H54 (cell line): ENCODE data around the gene BNC2.
A peak's percentile ranks its signal among the peaks of the same experiment; 100 is the strongest.

Source experiments
- DNase-seq: peaks from one replicate; pipeline ENCODE4 v3.0.0; 2011; ENCODE audit warnings: low spot score, mixed read lengths; ENCODE audit not compliant: insufficient read length
- FAIRE-seq: peaks from 3 replicates; lab custom pipeline; 2011; peaks lifted over from hg19 to GRCh38; lab: Jason Lieb, UNC
- POLR2A ChIP-seq: IDR thresholded peaks from 2 replicates; pipeline ENCODE4 v1.6.1; 2011; ENCODE audit warnings: low read depth, mild to moderate bottlenecking, low read length

Gene BNC2

GRCh38 chr9:16413509-16414016, 456.9 kb downstream of the BNC2 start:
- no peak for DNase-seq
- FAIRE-seq: peak; percentile 41
- TF ChIP-seq POLR2A: no peak

GRCh38 chr9:16412740-16413139, 457.7 kb downstream of the BNC2 start:
- no peak for FAIRE-seq
- TF ChIP-seq POLR2A: no peak
- no peak for DNase-seq

GRCh38 chr9:16411311-16411710, 459.2 kb downstream of the BNC2 start:
- FAIRE-seq (no peak), DNase-seq (no peak)
- TF ChIP-seq POLR2A: no peak

GRCh38 chr9:16410601-16411280, 459.7 kb downstream of the BNC2 start:
- FAIRE-seq: peak; percentile 92
- TF ChIP-seq POLR2A: no peak

GRCh38 chr9:16407617-16408016, 462.9 kb downstream of the BNC2 start:
- FAIRE-seq (no peak), DNase-seq (no peak)
- no peak for TF ChIP-seq POLR2A

More at GRCh38 chr9:16410601-16411280, 459.7 kb downstream of the BNC2 start:
- no peak for DNase-seq

GRCh38 chr9:16406526-16407225, 463.8 kb downstream of the BNC2 start:
- FAIRE-seq (no peak), DNase-seq (no peak)
- no peak for TF ChIP-seq POLR2A

GRCh38 chr9:16405421-16405820, 465.0 kb downstream of the BNC2 start:
- TF ChIP-seq POLR2A: no peak

DNA sequence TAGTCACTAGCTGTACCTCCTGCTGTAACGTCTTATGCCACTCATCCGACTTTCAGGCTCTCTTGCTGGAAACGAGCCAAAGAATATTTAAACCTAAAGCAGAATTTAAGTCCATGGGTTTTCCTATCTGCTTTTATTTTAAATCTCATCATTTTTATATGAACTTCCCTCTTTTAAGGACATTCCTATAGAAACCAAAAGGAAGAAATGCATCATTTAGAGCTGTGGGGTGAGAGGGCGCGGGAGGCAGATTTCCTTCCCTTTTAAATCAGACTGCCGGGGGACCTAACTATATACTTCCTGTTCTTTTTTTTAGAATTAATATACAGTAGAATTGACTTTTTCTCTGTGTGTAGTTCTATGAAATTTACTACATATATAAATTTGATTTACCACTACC, 468.8 kb downstream of the BNC2 start:
- FAIRE-seq: no peak
- no peak for DNase-seq
- no peak for TF ChIP-seq POLR2A

More at GRCh38 chr9:16405421-16405820, 465.0 kb downstream of the BNC2 start:
- DNase-seq (no peak), FAIRE-seq (no peak)

GRCh38 chr9:16398691-16399090, 471.8 kb downstream of the BNC2 start:
- TF ChIP-seq POLR2A: no peak
- DNase-seq (no peak), FAIRE-seq (peak; percentile 62)

GRCh38 chr9:16396389-16396788, 474.1 kb downstream of the BNC2 start:
- FAIRE-seq: no peak
- no peak for TF ChIP-seq POLR2A
- DNase-seq: no peak

GRCh38 chr9:16391369-16391768, 479.1 kb downstream of the BNC2 start:
- DNase-seq (no peak), FAIRE-seq (no peak)

GRCh38 chr9:16387382-16387781, 483.1 kb downstream of the BNC2 start:
- FAIRE-seq (no peak), DNase-seq (no peak)
- TF ChIP-seq POLR2A: no peak

More at GRCh38 chr9:16391369-16391768, 479.1 kb downstream of the BNC2 start:
- TF ChIP-seq POLR2A: no peak

GRCh38 chr9:16386827-16387077, 483.7 kb downstream of the BNC2 start:
- TF ChIP-seq POLR2A: no peak
- DNase-seq (no peak), FAIRE-seq (peak; percentile 11)

DNA sequence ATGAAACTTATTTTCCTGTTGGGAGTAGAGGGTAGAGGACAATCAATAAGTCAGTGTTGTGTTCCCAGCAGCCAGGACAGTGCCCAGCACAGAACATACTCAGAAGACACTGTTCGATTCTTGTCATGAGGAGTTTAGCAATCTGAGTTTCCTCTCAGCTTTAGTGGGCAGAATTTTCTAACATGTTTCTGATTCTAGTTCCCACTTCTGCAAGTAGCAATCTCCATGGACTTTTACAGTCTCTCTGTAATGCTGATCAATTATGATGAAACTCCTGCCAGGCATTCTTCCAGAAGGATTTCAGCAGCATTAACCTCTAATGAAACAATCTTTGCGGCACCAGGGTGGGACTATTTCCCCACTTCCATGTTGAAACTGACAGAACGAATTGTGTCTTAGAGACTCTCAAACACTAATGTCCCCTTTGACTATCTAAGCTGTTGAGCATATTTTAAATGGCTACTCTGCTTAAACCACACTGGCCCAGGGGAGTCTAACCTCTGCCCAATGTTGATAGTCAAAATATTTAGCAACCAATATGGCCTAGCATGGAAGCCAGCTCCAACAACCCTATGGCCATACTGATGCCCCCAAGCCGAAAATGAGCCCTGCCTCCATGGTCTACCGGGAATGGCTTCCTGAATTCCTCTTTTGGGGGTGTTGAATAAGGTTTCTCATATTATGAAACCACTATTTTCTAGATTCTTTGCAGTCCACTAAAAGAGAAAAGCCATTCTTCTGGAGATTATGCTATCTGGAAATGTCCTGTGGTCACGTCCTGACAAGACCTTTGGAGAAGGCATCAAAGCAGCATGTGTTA, 484.3 kb downstream of the BNC2 start:
- no peak for FAIRE-seq
- TF ChIP-seq POLR2A: no peak

More for the DNA sequence above, 484.3 kb downstream of the BNC2 start:
- no peak for DNase-seq
